Measurements from ENCODE around the gene BRD3OS.

Gene BRD3OS

DNA sequence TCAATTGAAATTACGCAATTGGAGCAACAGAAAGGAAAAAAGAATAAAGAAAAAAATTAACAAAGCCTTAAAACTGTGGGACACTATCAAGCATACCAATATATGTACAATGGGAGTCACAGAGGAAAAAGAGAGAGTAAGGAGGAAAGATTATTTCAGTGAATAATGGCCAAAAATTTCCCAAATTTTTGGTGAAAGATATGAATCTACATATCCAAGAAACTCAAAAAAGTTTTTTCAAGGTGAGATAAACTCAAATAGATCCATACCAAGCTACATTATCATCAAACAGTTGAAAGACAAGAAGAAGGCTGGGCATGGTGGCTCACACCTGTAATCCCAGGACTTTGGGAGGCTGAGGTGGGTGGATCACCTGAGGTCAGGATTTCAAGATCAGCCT, 51.4 kb downstream of the BRD3OS start:
- TF ChIP-seq, protein P1, sequence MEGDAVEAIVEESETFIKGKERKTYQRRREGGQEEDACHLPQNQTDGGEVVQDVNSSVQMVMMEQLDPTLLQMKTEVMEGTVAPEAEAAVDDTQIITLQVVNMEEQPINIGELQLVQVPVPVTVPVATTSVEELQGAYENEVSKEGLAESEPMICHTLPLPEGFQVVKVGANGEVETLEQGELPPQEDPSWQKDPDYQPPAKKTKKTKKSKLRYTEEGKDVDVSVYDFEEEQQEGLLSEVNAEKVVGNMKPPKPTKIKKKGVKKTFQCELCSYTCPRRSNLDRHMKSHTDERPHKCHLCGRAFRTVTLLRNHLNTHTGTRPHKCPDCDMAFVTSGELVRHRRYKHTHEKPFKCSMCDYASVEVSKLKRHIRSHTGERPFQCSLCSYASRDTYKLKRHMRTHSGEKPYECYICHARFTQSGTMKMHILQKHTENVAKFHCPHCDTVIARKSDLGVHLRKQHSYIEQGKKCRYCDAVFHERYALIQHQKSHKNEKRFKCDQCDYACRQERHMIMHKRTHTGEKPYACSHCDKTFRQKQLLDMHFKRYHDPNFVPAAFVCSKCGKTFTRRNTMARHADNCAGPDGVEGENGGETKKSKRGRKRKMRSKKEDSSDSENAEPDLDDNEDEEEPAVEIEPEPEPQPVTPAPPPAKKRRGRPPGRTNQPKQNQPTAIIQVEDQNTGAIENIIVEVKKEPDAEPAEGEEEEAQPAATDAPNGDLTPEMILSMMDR (IDR thresholded peaks at IDR 0.05; ENCODE audit: insufficient read depth, missing control alignments): no peak
- FAIRE-seq: no peak
- DNase-seq (ENCODE audit: insufficient read length, low spot score): no peak
